Mucosa of stomach (tissue), 1 donor: ENCODE data around the gene DHRSX.
"Not testable (repeated sequence)": the region's sequence is repeated elsewhere in the genome, so short reads cannot be mapped to it uniquely, and the experiment has no call there.

ENCODE experiments used
- H3K27me3 ChIP-seq: one replicate; pipeline ENCODE4 v1.7.0; 2013; ENCODE audit warnings: mild to moderate bottlenecking, low read length; ENCODE audit not compliant: control insufficient read depth, insufficient read depth
- H3K36me3 ChIP-seq: one replicate; pipeline ENCODE4 v1.7.0; 2013; ENCODE audit warnings: low read length; ENCODE audit not compliant: control insufficient read depth, insufficient read depth
- H3K4me1 ChIP-seq: one replicate; pipeline ENCODE4 v1.7.0; 2013; ENCODE audit warnings: mild to moderate bottlenecking, low read length; ENCODE audit not compliant: control insufficient read depth, insufficient read depth
- H3K4me3 ChIP-seq: one replicate; pipeline ENCODE4 v1.7.0; 2013; ENCODE audit warnings: low read length
- H3K9ac ChIP-seq: one replicate; pipeline ENCODE4 v1.7.0; 2013; ENCODE audit warnings: mild to moderate bottlenecking, low read length, moderate library complexity
- H3K9me3 ChIP-seq: one replicate; pipeline ENCODE4 v1.7.0; 2013; ENCODE audit warnings: mild to moderate bottlenecking, low read length, moderate library complexity; ENCODE audit not compliant: control insufficient read depth
- donor health status: Pancreatic carcinoma.

DHRSX gene

GRCh38 chrX:2314831-2315365 is 185.9 kb downstream of the DHRSX start:
- H3K4me1 ChIP-seq, result no peaks in the 10 kb centered on the region
- H3K9me3 ChIP-seq, result no peaks in the 10 kb centered on the region
- H3K4me3 ChIP-seq, result no peak overlapping the region
- H3K9ac ChIP-seq, result no peak overlapping the region
- H3K36me3 ChIP-seq, result no peaks in the 10 kb centered on the region
- no peaks in the 10 kb centered on the region for H3K27me3 ChIP-seq

GRCh38 chrX:2313864-2314640 is 186.7 kb downstream of the DHRSX start:
- H3K4me3 ChIP-seq, result no peak overlapping the region
- no peaks in the 10 kb centered on the region for H3K36me3 ChIP-seq
- H3K9me3 ChIP-seq, result no peaks in the 10 kb centered on the region
- H3K9ac ChIP-seq, result no peak overlapping the region
- H3K4me1 ChIP-seq, result no peaks in the 10 kb centered on the region
- H3K27me3 ChIP-seq, result no peaks in the 10 kb centered on the region

- not testable (repeated sequence) for H3K36me3 ChIP-seq, H3K9me3 ChIP-seq, H3K4me1 ChIP-seq, H3K9ac ChIP-seq, H3K4me3 ChIP-seq, H3K27me3 ChIP-seq
These were observed 188.7 kb downstream of the DHRSX start for GRCh38 chrX:2312061-2312591.

- no peak overlapping the region for H3K4me3 ChIP-seq
- H3K27me3 ChIP-seq, result no peaks in the 10 kb centered on the region
- H3K9ac ChIP-seq, result no peak overlapping the region
- no peaks in the 10 kb centered on the region for H3K9me3 ChIP-seq
- H3K36me3 ChIP-seq, result no peaks in the 10 kb centered on the region
- no peaks in the 10 kb centered on the region for H3K4me1 ChIP-seq
These were observed 189.3 kb downstream of the DHRSX start for GRCh38 chrX:2311501-2311900.

GRCh38 chrX:2301901-2302300 is 198.9 kb downstream of the DHRSX start:
- H3K4me3 ChIP-seq, result no peak overlapping the region

GRCh38 chrX:2299871-2300270 is 200.9 kb downstream of the DHRSX start:
- H3K4me1 ChIP-seq, result no peaks in the 10 kb centered on the region
- H3K9ac ChIP-seq, result no peak overlapping the region
- no peak overlapping the region for H3K4me3 ChIP-seq
- no peaks in the 10 kb centered on the region for H3K9me3 ChIP-seq
- no peaks in the 10 kb centered on the region for H3K27me3 ChIP-seq
- H3K36me3 ChIP-seq, result no peaks in the 10 kb centered on the region

More at GRCh38 chrX:2301901-2302300, 198.9 kb downstream of the DHRSX start:
- H3K4me1 ChIP-seq, result no peaks in the 10 kb centered on the region
- no peaks in the 10 kb centered on the region for H3K9me3 ChIP-seq
- no peak overlapping the region for H3K9ac ChIP-seq
- no peaks in the 10 kb centered on the region for H3K27me3 ChIP-seq
- H3K36me3 ChIP-seq, result no peaks in the 10 kb centered on the region

GRCh38 chrX:2286731-2287130 is 214.0 kb downstream of the DHRSX start:
- H3K36me3 ChIP-seq, result no peaks in the 10 kb centered on the region

GRCh38 chrX:2284601-2285000 is 216.2 kb downstream of the DHRSX start:
- Histone ChIP-seq H3K27me3 (no peaks in the 10 kb centered on the region), H3K4me3 (no peak overlapping the region), H3K36me3 (no peaks in the 10 kb centered on the region), H3K9me3 (no peaks in the 10 kb centered on the region), H3K4me1 (no peaks in the 10 kb centered on the region), H3K9ac (no peak overlapping the region)

More at GRCh38 chrX:2286731-2287130, 214.0 kb downstream of the DHRSX start:
- Histone ChIP-seq H3K9ac (no peak overlapping the region), H3K4me3 (no peak overlapping the region), H3K27me3 (no peaks in the 10 kb centered on the region), H3K9me3 (no peaks in the 10 kb centered on the region), H3K4me1 (no peaks in the 10 kb centered on the region)

- Histone ChIP-seq H3K27me3 (no peaks in the 10 kb centered on the region), H3K9me3 (no peaks in the 10 kb centered on the region), H3K36me3 (no peaks in the 10 kb centered on the region), H3K4me3 (no peak overlapping the region), H3K4me1 (no peaks in the 10 kb centered on the region), H3K9ac (no peak overlapping the region)
These were observed 216.6 kb downstream of the DHRSX start for GRCh38 chrX:2284133-2284532.

GRCh38 chrX:2283111-2283859 is 217.5 kb downstream of the DHRSX start:
- Histone ChIP-seq H3K9ac (no peak overlapping the region), H3K4me1 (no peaks in the 10 kb centered on the region), H3K4me3 (no peak overlapping the region), H3K27me3 (no peaks in the 10 kb centered on the region), H3K9me3 (no peaks in the 10 kb centered on the region), H3K36me3 (no peaks in the 10 kb centered on the region)

GRCh38 chrX:2282490-2283090 is 218.2 kb downstream of the DHRSX start:
- Histone ChIP-seq H3K9ac (no peak overlapping the region), H3K4me3 (no peak overlapping the region), H3K27me3 (no peaks in the 10 kb centered on the region), H3K4me1 (no peaks in the 10 kb centered on the region), H3K9me3 (no peaks in the 10 kb centered on the region), H3K36me3 (no peaks in the 10 kb centered on the region)

GRCh38 chrX:2272337-2272736 is 228.4 kb downstream of the DHRSX start:
- Histone ChIP-seq H3K27me3 (no peaks in the 10 kb centered on the region), H3K9ac (no peak overlapping the region), H3K9me3 (no peaks in the 10 kb centered on the region), H3K4me3 (no peak overlapping the region), H3K36me3 (no peaks in the 10 kb centered on the region), H3K4me1 (no peaks in the 10 kb centered on the region)
